ENCODE results near the gene SOS1.
"Not testable (repeated sequence)": the region's sequence is repeated elsewhere in the genome, so short reads cannot be mapped to it uniquely, and the experiment has no call there.

SOS1 gene

GRCh38 chr2:38937548-38937947 lies 183.3 kb downstream of the SOS1 start:
- Histone ChIP-seq H3K4me3 (ENCODE audit: low read depth, low read length) (no peak overlapping the region), H3K36me3 (no peaks in the 10 kb centered on the region), H3K27me3 (ENCODE audit: insufficient read depth, low read depth, severe bottlenecking) (no peaks in the 10 kb centered on the region), H3K9me3 (ENCODE audit: severe bottlenecking) (no peaks in the 10 kb centered on the region), H3K27ac (no peak overlapping the region)
- TF ChIP-seq CTCF (IDR thresholded peaks at IDR 0.05; ENCODE audit: low read depth, low read length): no peak
- DNase-seq: no peak

GRCh38 chr2:38936516-38936915 lies 184.3 kb downstream of the SOS1 start:
- not testable (repeated sequence) for H3K4me3 ChIP-seq (ENCODE audit: low read depth, low read length)

GRCh38 chr2:38935568-38936172 lies 185.2 kb downstream of the SOS1 start:
- H3K36me3 ChIP-seq: no peaks in the 10 kb centered on the region
- H3K4me3 ChIP-seq (ENCODE audit: low read depth, low read length): no peak overlapping the region
- no peaks in the 10 kb centered on the region for H3K9me3 ChIP-seq (ENCODE audit: severe bottlenecking)
- H3K27ac ChIP-seq: no peak overlapping the region
- TF ChIP-seq CTCF (IDR thresholded peaks at IDR 0.05; ENCODE audit: low read depth, low read length): no peak
- H3K27me3 ChIP-seq (ENCODE audit: insufficient read depth, low read depth, severe bottlenecking): no peaks in the 10 kb centered on the region
- DNase-seq: no peak

More at GRCh38 chr2:38936516-38936915, 184.3 kb downstream of the SOS1 start:
- not testable (repeated sequence) for H3K27ac ChIP-seq; DNase-seq; H3K27me3 ChIP-seq (ENCODE audit: insufficient read depth, low read depth, severe bottlenecking); H3K9me3 ChIP-seq (ENCODE audit: severe bottlenecking); H3K36me3 ChIP-seq

GRCh38 chr2:38934742-38935141 lies 186.1 kb downstream of the SOS1 start:
- no peak for DNase-seq
- Histone ChIP-seq H3K4me3 (ENCODE audit: low read depth, low read length) (no peak overlapping the region), H3K27ac (no peak overlapping the region), H3K27me3 (ENCODE audit: insufficient read depth, low read depth, severe bottlenecking) (no peaks in the 10 kb centered on the region), H3K9me3 (ENCODE audit: severe bottlenecking) (no peaks in the 10 kb centered on the region), H3K36me3 (no peaks in the 10 kb centered on the region)
- no peak for TF ChIP-seq CTCF (IDR thresholded peaks at IDR 0.05; ENCODE audit: low read depth, low read length)

GRCh38 chr2:38933653-38934052 lies 187.2 kb downstream of the SOS1 start:
- H3K27me3 ChIP-seq (ENCODE audit: insufficient read depth, low read depth, severe bottlenecking): no peaks in the 10 kb centered on the region
- H3K4me3 ChIP-seq (ENCODE audit: low read depth, low read length): no peak overlapping the region
- no peak for TF ChIP-seq CTCF (IDR thresholded peaks at IDR 0.05; ENCODE audit: low read depth, low read length)
- peak overlapping the region; percentile 51 for H3K27ac ChIP-seq
- H3K9me3 ChIP-seq (ENCODE audit: severe bottlenecking): no peaks in the 10 kb centered on the region
- peak; percentile 51 for DNase-seq
- no peaks in the 10 kb centered on the region for H3K36me3 ChIP-seq

- no peaks in the 10 kb centered on the region for H3K9me3 ChIP-seq (ENCODE audit: severe bottlenecking)
- no peak overlapping the region for H3K27ac ChIP-seq
- DNase-seq: no peak
- no peaks in the 10 kb centered on the region for H3K36me3 ChIP-seq
- no peaks in the 10 kb centered on the region for H3K27me3 ChIP-seq (ENCODE audit: insufficient read depth, low read depth, severe bottlenecking)
- no peak overlapping the region for H3K4me3 ChIP-seq (ENCODE audit: low read depth, low read length)
- no peak for TF ChIP-seq CTCF (IDR thresholded peaks at IDR 0.05; ENCODE audit: low read depth, low read length)
Observed at GRCh38 chr2:38932586-38932985, 188.3 kb downstream of the SOS1 start.
